GM18907 (cell line): Measurements from ENCODE around the gene LRRC51.

Source experiments
- ATAC-seq: cut with Tn5 transposase; IDR thresholded peaks from one replicate; pipeline ENCODE4 v1.9.1; 2021; ENCODE audit warnings: mild to moderate bottlenecking, moderate library complexity; ENCODE audit not compliant: unreplicated experiment

Gene LRRC51, protein sequence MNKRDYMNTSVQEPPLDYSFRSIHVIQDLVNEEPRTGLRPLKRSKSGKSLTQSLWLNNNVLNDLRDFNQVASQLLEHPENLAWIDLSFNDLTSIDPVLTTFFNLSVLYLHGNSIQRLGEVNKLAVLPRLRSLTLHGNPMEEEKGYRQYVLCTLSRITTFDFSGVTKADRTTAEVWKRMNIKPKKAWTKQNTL

DNA sequence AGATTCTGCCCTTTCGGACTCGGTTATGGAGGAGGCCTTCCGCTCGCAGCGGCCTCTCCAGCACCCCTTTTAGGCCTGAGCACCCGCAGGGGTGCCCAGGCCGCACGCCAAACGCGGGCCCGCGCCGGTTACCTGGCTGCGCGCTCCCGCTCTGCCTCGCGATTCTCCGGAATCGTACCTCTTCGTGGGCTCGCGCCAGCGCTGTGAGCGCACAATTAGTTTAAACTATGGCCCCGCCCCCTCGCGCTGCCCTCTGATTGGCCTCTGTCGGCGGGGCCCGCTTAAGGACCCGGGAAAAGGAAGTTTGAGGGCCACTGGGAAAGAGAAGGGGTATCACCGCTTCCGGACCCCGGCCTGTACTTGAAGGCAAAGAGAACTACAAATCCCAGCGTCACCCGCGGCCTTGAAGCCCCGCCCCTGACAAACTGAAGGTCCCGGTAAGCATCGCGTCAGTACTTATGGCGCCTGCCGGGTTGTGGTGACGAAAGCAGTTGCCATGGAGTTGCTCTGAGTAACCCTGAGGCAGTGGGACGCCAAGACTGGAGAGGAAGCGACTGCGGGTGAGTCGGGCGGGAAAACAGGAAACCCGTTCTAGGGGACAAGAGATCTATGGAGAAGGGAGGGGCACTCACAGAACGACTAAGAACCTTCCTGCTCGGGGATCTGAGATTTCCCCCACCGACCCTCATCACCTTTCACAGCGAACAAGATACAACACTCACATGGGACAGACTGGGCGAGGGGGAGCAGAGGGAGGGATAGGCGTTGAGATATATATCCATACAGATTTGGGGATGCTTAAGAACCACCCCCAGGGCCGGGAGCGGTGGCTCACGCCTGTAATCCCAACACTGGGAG lies at the start of gene LRRC51, which contains the start of gene NUMA1:
Gene LRRC51, plus strand, starts transcription at position 525 of the 858 bp plus-strand sequence. CDS start 8,234 bp downstream, outside the sequence.
Gene NUMA1, minus strand, starts transcription at position 217 of the 858 bp plus-strand sequence. CDS start 44,599 bp downstream, outside the sequence.
- peak; percentile 91 for ATAC-seq

DNA sequence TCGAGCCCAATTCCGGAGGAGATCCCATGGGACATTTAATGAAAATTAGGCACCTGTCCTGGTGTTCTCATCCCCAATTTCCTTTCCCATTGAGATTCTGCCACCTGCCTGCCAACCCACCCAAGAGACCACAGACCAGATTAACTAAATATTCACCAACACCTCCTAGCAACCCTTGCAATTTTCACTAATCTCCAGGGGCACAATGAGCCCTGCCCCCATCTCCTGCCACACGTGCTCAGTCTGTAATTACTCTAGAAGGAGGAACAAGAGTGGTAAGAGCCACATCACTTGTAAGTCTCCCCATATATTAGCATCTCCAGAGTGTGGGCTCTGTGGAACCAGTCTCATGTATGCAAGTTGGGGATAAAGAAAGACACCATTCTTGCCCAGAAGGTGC lies 44.0 kb upstream of the LRRC51 start:
- no peak for ATAC-seq

DNA sequence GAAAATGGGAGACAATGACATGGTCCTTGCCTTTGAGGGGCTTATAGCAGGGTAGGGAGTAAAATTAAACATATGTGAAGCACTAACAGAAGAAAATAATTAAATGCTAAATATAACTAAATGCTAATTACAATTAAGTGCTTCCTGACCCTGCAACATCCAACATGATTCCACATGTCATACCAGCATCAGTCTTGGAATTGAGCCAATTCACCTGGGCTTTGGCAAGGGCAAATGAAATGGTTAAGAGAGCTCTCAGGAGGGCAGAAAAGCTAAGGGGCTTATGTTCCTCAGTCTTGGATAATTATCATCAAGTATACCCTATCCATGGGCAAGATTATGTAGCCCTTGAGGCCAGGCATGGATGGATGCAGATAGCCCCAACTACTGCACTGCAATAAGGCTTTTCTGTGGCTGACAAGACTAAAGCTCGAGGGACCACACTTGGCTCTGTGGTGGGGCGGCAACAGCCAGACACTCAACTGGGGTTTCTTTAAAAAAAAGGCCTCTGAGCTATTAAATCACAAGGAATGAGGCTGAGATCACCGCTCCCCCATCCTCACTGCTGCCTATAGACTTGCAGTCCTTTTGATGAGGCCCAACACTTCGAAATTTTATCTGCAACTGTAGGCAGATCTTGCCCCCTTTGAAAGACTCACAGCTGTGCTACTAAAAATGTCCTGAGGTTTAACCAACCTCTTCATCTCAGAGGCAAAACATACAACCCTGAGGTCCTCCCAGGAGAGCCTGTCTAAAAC lies 42.9 kb upstream of the LRRC51 start:
- ATAC-seq, result no peak

DNA sequence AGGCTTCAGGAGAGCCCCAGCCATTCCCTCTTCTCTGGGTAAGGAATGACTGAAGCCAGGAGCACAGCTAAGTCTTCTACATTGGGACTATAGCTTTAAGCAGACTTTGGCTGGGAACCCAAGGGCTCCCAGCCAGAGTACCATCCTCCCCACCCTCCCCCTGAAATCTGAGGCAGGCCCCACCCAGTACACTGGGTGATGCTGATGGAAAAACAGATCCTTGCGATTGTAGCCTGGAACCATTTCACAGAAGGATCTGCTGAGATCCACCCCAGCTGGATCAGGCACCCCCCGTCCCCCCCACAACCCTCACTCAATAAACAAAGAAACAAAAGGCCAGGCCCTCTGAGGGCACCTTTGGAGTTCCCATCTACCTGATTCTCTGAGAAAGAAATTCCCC lies 42.2 kb upstream of the LRRC51 start:
- no peak for ATAC-seq

DNA sequence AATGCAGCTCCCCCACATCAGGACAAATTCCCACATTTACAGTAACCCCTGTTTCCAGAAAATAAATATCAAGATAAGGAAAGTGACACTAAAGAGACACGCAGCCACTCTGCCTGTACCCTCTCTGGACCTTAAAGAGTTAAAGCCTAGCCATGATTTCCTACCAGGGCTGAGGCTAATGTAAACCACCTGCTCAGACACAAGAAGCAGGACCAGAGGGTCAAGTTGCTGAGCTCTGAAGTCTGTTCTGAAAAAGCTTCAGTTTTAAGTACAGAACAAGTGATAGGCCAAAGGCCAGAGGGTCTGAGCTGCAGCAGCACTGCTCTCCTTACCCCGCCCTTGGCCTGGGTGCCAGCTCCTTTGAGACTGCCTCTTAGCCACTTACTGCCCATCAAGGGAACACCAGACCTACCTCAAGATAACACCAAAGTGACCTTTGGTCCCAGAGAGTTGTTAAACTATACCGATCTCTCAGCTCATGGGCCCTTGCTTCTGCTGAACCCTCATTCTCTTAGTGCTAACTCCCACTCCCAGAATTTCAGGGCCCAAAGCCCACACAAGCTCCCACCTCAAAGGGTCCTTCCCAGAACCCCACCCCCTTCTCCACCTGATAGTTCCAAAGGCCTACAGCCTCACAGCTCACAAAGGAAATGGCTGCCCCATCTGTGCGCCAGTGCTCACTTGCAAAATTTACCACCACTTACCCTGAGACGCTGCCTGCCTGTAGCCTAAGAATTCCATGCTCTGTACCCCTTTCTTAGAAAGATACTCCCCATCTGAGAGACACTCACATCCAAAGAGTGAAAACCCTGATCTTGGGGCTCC lies 41.4 kb upstream of the LRRC51 start:
- no peak for ATAC-seq

DNA sequence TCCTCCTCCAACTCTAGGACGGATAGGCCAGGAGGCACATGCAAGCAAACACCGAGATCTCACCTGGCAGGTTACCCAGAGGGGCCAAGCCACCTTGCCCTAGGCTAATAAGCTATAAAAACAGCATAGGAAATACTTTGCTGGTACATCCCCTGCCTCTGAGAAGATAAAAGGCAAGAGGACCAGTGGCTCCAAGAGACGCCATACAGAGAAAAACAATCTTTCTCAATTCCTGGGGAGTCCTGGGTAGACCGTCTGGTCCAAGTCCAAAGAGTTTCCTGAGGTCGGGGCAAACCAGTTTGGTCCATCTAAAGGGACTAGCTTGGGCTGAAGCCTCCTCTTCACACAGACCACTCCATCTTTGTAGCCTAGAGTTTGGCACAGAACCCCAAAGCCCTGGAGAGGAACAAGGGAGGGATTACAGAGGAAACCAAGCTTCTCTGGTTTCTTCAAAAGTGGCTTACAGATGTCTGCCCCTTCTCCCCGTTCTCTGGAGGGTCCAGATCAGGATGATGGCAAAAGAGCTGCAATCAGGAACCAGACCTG lies 40.7 kb upstream of the LRRC51 start:
- ATAC-seq, result no peak

DNA sequence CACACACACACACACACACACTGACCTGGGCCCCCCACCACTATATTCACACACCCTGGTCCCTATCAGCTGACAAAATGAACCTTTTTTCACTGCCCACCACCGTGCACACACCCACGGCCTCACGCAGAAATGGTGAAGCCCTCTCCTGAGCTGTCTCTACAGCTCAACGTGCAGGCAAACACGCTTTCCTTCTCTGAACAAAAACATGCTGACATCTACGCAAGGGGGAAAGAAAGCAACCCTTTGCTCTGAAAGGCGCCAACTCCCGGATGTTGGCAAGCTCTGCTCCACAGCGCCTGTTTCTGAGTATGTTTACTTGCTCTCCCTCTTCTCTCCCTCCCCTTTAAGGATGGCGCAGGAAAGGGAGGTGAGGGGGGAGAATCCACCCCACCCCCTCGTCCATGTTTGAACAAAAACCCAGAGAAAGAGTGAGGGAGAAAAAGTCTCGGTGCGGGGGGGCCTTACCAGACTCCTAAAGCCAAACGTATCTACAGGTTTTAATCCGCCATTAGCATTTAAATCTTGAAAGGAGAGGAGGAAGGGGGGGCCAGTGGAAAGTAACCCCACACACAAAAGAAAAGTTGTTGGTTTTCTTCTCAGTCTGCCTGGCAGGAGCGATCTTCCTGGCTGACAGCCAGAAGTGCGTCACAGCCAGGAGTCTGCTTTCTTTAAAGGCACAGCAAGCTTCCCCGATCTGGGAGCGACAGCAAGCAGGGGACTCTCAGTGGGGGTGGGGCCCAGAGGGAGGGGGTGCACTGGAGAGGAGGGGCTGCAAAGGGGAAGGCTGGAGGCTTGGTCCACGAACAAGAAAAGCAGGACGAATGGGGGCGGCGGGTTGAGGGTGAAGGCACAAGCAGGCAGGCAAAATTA lies 39.9 kb upstream of the LRRC51 start:
- no peak for ATAC-seq

DNA sequence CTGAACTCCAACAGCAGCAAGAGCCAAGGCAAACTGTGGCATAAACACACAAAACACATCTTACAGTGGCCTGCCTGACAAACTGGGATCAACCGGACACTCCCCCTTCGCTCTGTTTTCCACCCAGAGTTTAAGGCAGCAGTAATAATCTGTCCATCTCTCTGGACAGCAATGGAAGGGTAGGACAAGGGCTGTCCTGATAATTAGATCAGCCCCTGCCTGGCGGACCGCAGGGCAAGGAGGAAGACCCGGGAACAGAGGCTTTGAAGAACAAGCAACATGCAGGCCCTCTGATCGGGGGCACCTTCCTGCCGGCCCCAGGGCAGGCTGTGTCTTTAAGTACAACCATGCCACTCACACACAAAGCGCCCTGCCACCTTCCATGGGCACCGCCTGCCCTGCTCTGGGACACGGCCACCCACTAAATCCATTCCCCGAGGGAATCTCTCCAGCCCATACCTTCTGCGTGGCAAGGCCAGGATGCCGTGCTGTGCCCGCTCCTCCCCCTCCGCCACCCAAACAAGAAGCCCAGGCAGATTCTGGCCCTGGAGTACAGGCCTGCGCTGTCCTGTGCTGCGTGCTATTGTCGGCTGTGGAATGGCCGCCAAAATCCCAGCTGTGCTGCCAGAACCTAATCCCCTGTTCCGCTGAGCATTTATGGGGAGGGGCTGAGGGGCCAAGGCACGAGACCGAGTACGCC lies 39.1 kb upstream of the LRRC51 start:
- ATAC-seq, result peak; percentile 51

DNA sequence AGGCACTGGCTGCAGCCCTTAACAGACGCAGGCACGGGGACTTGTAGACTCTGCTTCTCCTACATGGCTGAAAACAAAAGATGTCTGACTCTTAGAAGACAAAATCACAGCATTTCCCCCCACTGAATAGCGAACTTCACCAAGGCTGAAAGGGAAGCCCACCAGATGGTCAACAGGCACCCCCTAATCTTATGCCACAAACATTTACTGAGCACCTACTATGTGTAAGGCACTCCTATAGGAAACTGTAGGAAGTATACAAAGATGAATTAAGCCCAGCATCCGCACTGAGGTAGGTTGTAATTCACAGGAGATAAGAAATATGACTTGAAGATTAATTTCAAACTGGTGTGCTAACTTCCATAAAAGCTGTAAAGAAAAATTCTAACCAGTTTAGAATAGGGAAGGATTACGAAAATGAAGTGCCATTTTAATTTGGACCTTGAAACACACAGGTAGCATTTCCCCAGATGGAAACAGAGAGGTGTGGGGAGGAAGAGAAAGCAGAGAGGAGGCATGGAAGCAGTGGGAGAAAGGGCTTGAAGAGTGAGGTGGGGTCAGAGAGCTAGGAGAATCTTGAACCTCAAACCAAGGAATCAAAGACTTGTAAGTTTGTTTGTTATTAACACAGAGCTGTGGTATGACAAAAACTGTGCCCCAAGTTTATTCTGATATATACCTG lies 38.4 kb upstream of the LRRC51 start:
- peak; percentile 9 for ATAC-seq

DNA sequence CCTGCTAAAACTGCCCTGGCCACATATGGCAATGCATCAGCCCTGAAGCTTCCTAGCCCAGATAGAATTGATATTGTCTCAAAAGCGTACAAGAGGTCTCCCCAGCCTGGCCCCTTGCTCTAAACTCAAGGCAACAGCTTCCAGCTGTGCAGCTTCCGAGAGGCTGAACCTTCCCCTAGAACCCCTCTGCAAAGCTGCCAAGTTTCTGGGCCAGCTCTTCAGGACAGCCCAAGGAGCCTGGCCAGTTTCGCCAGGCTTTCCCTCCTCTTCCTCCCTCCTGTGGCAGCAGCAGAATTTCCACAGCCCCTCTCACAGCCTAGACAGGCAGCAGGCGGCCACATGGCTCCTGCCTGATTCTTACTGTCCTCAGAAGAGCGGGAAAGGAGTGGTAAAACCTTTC lies 34.8 kb upstream of the LRRC51 start:
- ATAC-seq, result no peak

DNA sequence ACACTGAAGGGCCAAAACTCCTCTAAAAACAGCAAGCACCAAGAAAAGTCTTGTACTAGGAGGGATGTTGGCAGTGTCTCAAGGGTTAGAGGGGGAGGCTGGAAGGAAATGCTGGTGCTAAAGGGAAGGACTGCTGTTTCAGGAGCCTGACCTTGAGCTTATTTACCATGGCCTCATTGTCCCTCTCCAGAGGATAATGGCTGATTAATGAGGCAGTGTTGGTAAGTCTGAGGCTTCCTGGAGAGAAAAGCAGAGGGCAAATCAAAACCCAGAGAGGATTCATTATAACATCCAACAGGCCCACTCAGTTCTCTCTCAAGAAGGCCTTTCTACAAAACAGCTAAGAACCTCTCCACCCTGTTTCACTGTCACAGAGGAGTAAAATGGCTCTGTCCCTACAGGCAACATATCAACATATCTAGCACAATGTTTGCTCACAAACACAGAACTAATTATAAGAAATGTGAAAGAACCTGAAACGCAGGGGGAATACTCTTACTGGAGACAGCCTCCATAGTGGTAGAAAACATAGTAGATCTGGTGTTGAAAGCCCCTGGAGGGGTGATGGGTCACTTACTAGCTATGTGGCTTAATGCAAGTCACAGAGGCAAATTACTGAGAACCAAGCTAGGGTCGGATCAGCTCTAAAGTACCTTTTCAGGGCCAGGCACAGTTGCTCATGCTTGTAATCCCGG lies 31.7 kb upstream of the LRRC51 start:
- no peak for ATAC-seq

DNA sequence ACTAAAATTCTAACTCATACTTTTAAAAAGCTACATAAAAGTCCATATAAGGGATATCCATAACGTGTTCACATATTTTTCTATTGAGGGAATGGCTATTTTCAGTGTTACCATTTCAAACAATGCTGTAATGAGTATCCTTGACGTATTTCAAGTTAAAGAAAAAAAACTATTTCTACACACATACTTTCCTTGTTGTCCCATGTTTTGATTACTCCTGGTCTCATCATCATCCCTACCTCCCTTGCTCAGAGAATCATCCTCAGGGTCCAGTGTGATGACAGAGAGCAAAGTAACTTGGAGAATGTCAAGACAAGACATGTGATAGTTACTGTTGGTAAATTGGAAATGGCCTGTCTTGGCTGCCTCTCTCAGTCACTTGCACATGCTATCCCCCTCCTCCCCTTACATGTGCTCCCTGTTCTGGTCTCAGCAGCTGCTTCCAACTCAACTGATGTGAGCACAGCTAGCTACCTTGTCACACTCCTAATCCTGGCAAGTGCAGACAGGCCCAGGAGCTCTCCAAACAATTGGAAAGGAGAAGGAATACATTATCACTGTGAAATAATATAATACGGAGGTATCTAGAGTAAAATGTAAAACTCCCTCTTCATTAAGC lies 22.1 kb upstream of the LRRC51 start:
- no peak for ATAC-seq

DNA sequence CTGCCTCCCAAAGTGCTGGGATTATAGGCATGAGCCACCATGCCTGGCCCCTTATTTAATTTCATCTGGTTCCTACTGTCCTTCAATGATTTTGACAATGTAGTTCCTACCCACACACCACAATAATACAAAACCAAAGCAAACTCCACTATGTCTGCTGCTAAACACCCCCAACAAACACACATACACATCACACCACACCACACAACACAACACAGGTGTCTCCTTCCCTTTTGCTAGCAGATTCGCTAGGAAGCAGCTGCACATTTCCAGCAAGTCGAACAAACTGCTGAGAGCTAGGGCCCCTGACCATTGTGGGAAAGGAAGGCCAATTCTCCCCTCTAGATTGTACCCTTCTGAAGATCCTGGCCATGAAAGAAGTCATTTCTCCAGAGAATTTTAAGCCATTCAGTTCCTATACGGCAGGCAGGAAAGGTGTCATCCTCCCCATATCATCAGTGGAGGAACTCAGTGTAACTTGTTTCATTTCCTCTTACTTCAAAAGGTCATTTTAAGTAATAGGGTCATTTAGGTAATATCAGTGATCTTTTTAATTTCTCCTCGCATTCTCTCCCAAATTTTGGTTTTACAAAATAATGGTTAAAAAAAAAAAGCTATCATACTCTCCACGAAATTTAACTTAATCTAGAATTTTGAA lies 18.8 kb upstream of the LRRC51 start:
- ATAC-seq, result no peak

DNA sequence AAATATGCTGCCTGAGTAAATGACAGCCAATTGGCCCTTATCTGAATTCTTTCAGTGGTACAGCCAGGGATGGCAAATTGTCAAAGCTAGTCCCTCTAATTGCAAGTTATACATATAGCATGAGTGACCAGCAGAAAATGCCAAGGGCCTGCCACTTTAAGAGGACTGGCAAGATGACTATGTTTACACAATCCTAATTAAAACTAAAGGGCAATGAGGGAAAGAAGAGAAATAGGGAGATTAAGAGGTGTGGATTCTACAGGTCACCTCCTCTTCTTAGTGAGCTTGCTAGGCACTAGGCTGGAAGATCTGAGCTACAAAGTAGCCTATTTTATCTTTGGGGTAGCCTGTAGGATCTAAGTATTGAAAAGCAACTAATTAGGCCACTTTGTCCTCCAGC lies 13.8 kb upstream of the LRRC51 start:
- ATAC-seq, result no peak

DNA sequence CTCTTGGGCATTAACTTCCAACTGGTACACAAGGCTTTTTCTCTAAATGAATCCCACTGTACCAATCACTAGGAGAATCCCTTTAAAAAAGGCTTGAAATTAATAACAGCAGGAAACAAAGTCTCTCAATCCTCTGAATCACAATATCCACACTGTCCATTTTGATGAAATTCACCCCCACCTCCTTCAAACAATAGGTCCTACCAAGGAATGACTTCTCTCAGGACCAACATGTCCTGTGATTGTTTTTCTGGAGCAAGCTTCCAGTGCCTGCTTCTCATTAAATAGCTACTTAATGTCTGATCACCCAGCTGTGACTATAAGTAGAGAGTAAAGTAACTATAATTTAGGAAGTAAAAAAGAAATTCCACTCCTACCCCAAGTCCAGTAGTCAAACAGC lies 13.4 kb upstream of the LRRC51 start:
- ATAC-seq, result no peak

DNA sequence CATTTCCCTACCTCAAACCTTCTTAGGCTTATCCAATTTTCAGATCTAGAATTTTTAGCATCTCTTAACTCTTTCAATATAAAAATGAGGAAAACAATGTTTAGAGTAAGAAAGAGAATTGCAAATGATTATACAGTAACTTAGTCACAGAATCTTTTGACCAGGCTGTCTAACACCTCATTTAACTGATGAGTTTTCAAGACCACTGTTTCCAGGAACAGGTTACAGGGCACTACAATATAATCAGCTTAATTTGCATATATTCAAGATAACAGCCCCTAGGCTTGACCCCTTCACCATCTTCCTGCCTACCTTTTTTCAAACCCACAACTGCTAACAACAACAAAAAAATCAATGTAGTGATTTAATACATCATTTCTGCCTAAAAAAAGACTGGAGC lies 13.0 kb upstream of the LRRC51 start:
- no peak for ATAC-seq

DNA sequence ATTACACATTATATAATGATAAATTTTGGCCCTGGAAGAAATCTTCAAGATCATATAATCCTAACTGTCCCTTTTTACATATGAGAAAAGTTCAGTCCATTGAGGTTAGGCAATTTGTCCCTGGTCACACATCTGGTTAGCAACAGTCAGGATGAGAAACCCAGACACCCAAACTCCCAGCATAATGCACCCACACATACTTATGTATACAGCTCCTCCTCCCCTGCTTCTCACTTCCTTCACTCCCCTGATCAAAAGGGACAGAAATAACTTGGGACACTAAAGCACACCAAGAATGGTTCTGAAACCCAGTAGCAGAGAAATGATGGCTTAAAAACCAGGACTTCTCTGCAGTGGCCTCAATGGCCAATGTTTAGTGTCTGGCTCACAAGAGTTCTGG lies 11.4 kb upstream of the LRRC51 start:
- no peak for ATAC-seq
